AML-193 (cell line): ENCODE measurements around the gene SULT1A3.
"Not testable (repeated sequence)": the region's sequence is repeated elsewhere in the genome, so short reads cannot be mapped to it uniquely, and the experiment has no call there.

Experiments used
- DNase-seq, 2 experiments: peaks; one replicate each; lab custom pipeline; 2025; lab: John Stamatoyannopoulos, UW

The SULT1A3 gene

GRCh38 chr16:30199049-30199448 lies at the start of gene SULT1A3:
SULT1A3 (plus strand) TSS chr16:30199255; CDS start chr16:30200729, 1,474 bp downstream.
- DNase-seq = not testable (repeated sequence)

GRCh38 chr16:30151091-30151490 lies 48.0 kb upstream of the SULT1A3 start:
- DNase-seq = no peak

- no peak for DNase-seq
Measured at GRCh38 chr16:30152517-30152916, 46.5 kb upstream of the SULT1A3 start.

GRCh38 chr16:30155188-30155587 lies 43.9 kb upstream of the SULT1A3 start:
- DNase-seq = no peak

GRCh38 chr16:30157214-30157613 lies 41.8 kb upstream of the SULT1A3 start:
- DNase-seq = no peak

GRCh38 chr16:30163538-30163937 lies 35.5 kb upstream of the SULT1A3 start:
- DNase-seq = no peak

GRCh38 chr16:30166202-30166902 lies 32.7 kb upstream of the SULT1A3 start:
- peak; percentile 95 for DNase-seq

GRCh38 chr16:30168746-30169145 lies 30.3 kb upstream of the SULT1A3 start:
- DNase-seq = not testable (repeated sequence)

- DNase-seq = not testable (repeated sequence)
Measured at GRCh38 chr16:30169416-30169815, 29.6 kb upstream of the SULT1A3 start.

GRCh38 chr16:30170145-30170544 lies 28.9 kb upstream of the SULT1A3 start:
- not testable (repeated sequence) for DNase-seq

GRCh38 chr16:30173054-30173453 lies 26.0 kb upstream of the SULT1A3 start:
- DNase-seq = no peak

GRCh38 chr16:30176876-30177275 lies 22.2 kb upstream of the SULT1A3 start:
- DNase-seq = peak in 1 of 2 experiments; percentile 25

- DNase-seq = no peak
Measured at GRCh38 chr16:30179195-30179594, 19.9 kb upstream of the SULT1A3 start.

GRCh38 chr16:30179931-30180330 lies 19.1 kb upstream of the SULT1A3 start:
- no peak for DNase-seq

- no peak for DNase-seq
Measured at GRCh38 chr16:30180741-30181140, 18.3 kb upstream of the SULT1A3 start.

- peak; percentile 66 to 80 for DNase-seq
Measured at GRCh38 chr16:30183233-30184095, 15.6 kb upstream of the SULT1A3 start, which contains the start of gene CORO1A. CORO1A (plus strand) TSS chr16:30183602; CDS start chr16:30185210, 1,608 bp downstream.

- peak; percentile 77 to 79 for DNase-seq
Measured at GRCh38 chr16:30184096-30184890, 14.8 kb upstream of the SULT1A3 start.

- DNase-seq = peak; percentile 69 to 75
Measured at GRCh38 chr16:30184891-30185682, 14.0 kb upstream of the SULT1A3 start.

GRCh38 chr16:30185683-30186421 lies 13.2 kb upstream of the SULT1A3 start:
- DNase-seq = peak; percentile 95 to 98

GRCh38 chr16:30186444-30186781 lies 12.6 kb upstream of the SULT1A3 start:
- no peak for DNase-seq
